ENCODE measurements around the gene CAMK2A. TPM values are rescaled to one million over a fixed set of nuclear protein-coding genes. Genes with fewer than 3 reads are reported as not detected.

The CAMK2A gene
- total and polyA plus RNA-seq, 2 experiments from 2014 or later, result 0.18 TPM; not detected in 1

DNA sequence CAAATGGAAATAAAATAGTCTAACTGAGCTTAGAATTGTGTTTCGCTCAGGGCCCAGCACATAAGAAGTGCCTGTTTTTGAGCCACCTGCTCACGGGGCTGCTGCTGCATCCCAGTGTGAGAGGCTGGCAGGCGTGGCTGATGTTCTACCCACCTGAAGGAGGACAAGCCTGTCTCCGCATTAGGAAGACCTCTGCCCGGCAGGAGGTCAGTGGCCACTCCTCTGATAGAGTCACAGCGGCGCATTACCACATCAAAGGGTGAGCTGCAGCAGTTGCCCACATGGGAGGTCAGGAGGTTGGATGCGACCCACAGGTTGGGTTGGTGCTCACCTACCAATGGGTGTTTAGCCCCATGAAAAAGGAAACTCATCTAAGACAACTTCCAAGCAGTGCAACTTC, 103.4 kb downstream of the CAMK2A start:
- H3F3A ChIP-seq (replicated peaks; ENCODE audit: low read depth), result no peaks in the 10 kb centered on the region
- no peak overlapping the region for H3K27ac ChIP-seq (ENCODE audit: low read depth)
- no peaks in the 10 kb centered on the region for H3K79me2 ChIP-seq (replicated peaks; ENCODE audit: insufficient read depth)
- H3K9me2 ChIP-seq (ENCODE audit: insufficient read depth), result no peaks in the 10 kb centered on the region
- peak; percentile 40 for DNase-seq (ENCODE audit: low spot score)
- Mint-ChIP-seq H3K27me3 (ENCODE audit: insufficient read depth, low read depth, poor library complexity) (peaks cover 64% of the 10 kb centered on the region), H3K9me3 (no peaks in the 10 kb centered on the region), H3K36me3 (ENCODE audit: low read depth) (no peaks in the 10 kb centered on the region), H3K27ac (no peak overlapping the region), H3K4me1 (peaks cover 30% of the 10 kb centered on the region), H3K4me3 (no peak overlapping the region; the same call in 2 of the 3 replicates)
- H3K4me1 ChIP-seq (ENCODE audit: insufficient read depth), result peaks cover 6% of the 10 kb centered on the region
- no peaks in the 10 kb centered on the region for H4K20me1 ChIP-seq (replicated peaks; ENCODE audit: insufficient read depth)
- H3K4me3 ChIP-seq, result no peak overlapping the region
- H2AFZ ChIP-seq, result no peak overlapping the region
- TF ChIP-seq NANOG (IDR thresholded peaks at IDR 0.05; ENCODE audit: borderline replicate concordance) (no peak), POLR2AphosphoS5 (IDR thresholded peaks at IDR 0.05; ENCODE audit: low read depth) (no peak), ZNF114 (CRISPR knock-in tag; IDR thresholded peaks at IDR 0.05) (no peak), CREB1 (CRISPR knock-in tag; IDR thresholded peaks at IDR 0.05; ENCODE audit: low read depth) (no peak), STAT1 (IDR thresholded peaks at IDR 0.05; ENCODE audit: unreplicated experiment) (no peak), CTCF (conservative IDR thresholded peaks at IDR 0.05; ENCODE audit: low read depth in 2 of 2) (no peak), JUNB (IDR thresholded peaks at IDR 0.05; ENCODE audit: unreplicated experiment) (no peak), EZH2phosphoT487 (IDR thresholded peaks at IDR 0.05; ENCODE audit: unreplicated experiment) (no peak)
- TF ChIP-seq, protein P1, sequence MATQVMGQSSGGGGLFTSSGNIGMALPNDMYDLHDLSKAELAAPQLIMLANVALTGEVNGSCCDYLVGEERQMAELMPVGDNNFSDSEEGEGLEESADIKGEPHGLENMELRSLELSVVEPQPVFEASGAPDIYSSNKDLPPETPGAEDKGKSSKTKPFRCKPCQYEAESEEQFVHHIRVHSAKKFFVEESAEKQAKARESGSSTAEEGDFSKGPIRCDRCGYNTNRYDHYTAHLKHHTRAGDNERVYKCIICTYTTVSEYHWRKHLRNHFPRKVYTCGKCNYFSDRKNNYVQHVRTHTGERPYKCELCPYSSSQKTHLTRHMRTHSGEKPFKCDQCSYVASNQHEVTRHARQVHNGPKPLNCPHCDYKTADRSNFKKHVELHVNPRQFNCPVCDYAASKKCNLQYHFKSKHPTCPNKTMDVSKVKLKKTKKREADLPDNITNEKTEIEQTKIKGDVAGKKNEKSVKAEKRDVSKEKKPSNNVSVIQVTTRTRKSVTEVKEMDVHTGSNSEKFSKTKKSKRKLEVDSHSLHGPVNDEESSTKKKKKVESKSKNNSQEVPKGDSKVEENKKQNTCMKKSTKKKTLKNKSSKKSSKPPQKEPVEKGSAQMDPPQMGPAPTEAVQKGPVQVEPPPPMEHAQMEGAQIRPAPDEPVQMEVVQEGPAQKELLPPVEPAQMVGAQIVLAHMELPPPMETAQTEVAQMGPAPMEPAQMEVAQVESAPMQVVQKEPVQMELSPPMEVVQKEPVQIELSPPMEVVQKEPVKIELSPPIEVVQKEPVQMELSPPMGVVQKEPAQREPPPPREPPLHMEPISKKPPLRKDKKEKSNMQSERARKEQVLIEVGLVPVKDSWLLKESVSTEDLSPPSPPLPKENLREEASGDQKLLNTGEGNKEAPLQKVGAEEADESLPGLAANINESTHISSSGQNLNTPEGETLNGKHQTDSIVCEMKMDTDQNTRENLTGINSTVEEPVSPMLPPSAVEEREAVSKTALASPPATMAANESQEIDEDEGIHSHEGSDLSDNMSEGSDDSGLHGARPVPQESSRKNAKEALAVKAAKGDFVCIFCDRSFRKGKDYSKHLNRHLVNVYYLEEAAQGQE (IDR thresholded peaks at IDR 0.05; ENCODE audit: unreplicated experiment), result no peak
- ATAC-seq, result peak; percentile 14
- no peaks in the 10 kb centered on the region for H3K36me3 ChIP-seq (ENCODE audit: insufficient read depth)
- peak overlapping the region; percentile 38; the same call in 1 of the 2 replicates for H3K4me2 ChIP-seq
- peaks cover 50% of the 10 kb centered on the region for H3K27me3 ChIP-seq (ENCODE audit: insufficient read depth)
